GM23338 (cell line): ENCODE results near the gene BAK1. TPM values are rescaled to one million over a fixed set of nuclear protein-coding genes. Genes with fewer than 3 reads are reported as not detected.
A peak's percentile ranks its signal among the peaks of the same experiment; 100 is the strongest.

Experiments used
- ATAC-seq: fragments of 200-7000 bp; cut with Tn5 transposase; 3 replicates; pipeline ENCODE4 v1.9.1; 2020
- DNase-seq: peaks from one replicate; pipeline ENCODE4 v3.0.0-alpha.2; 2015; ENCODE audit warnings: low spot score
- H2AFZ ChIP-seq: fragments of 200-600 bp; sonication (generic); 2 replicates; pipeline ENCODE4 v1.8.0; 2016; ENCODE audit warnings: antibody characterized with exemption, mild to moderate bottlenecking, moderate library complexity
- H3F3A ChIP-seq: fragments of 200-600 bp; sonication (generic); replicated peaks from 2 replicates; pipeline ENCODE4 v1.8.0; 2017; ENCODE audit warnings: antibody characterized with exemption, mixed run types, low read depth
- H3K27ac ChIP-seq: fragments of 200-600 bp; sonication (generic); 2 replicates; pipeline ENCODE4 v1.6.1; 2016; ENCODE audit warnings: low read depth
- H3K27me3 ChIP-seq: fragments of 200-600 bp; sonication (generic); 2 replicates; pipeline ENCODE4 v1.8.0; 2016; ENCODE audit warnings: mild to moderate bottlenecking, mixed run types, moderate library complexity; ENCODE audit not compliant: insufficient read depth
- H3K36me3 ChIP-seq: fragments of 200-600 bp; sonication (generic); 2 replicates; pipeline ENCODE4 v1.8.0; 2016; ENCODE audit warnings: mild to moderate bottlenecking; ENCODE audit not compliant: insufficient read depth
- H3K4me1 ChIP-seq: fragments of 200-600 bp; sonication (generic); 2 replicates; pipeline ENCODE4 v1.8.0; 2016; ENCODE audit warnings: mild to moderate bottlenecking, moderate library complexity; ENCODE audit not compliant: insufficient read depth
- H3K4me2 ChIP-seq: fragments of 200-600 bp; sonication (generic); 2 replicates; pipeline ENCODE4 v1.7.1; 2017; ENCODE audit warnings: mixed run types
- H3K4me3 ChIP-seq: fragments of 200-600 bp; sonication (generic); 2 replicates; pipeline ENCODE4 v1.6.1; 2016; ENCODE audit warnings: mixed run types
- H3K79me2 ChIP-seq: fragments of 200-600 bp; sonication (generic); replicated peaks from 2 replicates; pipeline ENCODE4 v1.8.0; 2017; ENCODE audit warnings: mild to moderate bottlenecking; ENCODE audit not compliant: insufficient read depth
- H3K9me2 ChIP-seq: fragments of 200-600 bp; sonication (generic); 2 replicates; pipeline ENCODE4 v1.8.0; 2017; ENCODE audit not compliant: insufficient read depth
- H4K20me1 ChIP-seq: fragments of 200-600 bp; sonication (generic); replicated peaks from 2 replicates; pipeline ENCODE4 v1.8.0; 2017; ENCODE audit warnings: mild to moderate bottlenecking; ENCODE audit not compliant: insufficient read depth
- H3K27ac Mint-ChIP-seq: 2 replicates; pipeline ENCODE4 v1.8.0; 2020; ENCODE audit warnings: inconsistent platforms, mild to moderate bottlenecking, moderate library complexity, mixed read lengths
- H3K27me3 Mint-ChIP-seq: 3 replicates; pipeline ENCODE4 v1.8.0; 2022; ENCODE audit warnings: low read depth, mild to moderate bottlenecking, moderate library complexity, mixed read lengths, inconsistent platforms; ENCODE audit not compliant: insufficient read depth, poor library complexity
- H3K36me3 Mint-ChIP-seq: 3 replicates; pipeline ENCODE4 v1.8.0; 2021; ENCODE audit warnings: low read depth, mild to moderate bottlenecking, inconsistent platforms, moderate library complexity, mixed read lengths
- H3K4me1 Mint-ChIP-seq: 3 replicates; pipeline ENCODE4 v1.8.0; 2020; ENCODE audit warnings: mild to moderate bottlenecking, inconsistent platforms, mixed read lengths
- H3K4me3 Mint-ChIP-seq: 3 replicates; pipeline ENCODE4 v1.8.0; 2021; ENCODE audit warnings: moderate library complexity, mild to moderate bottlenecking, inconsistent platforms, mixed read lengths
- H3K9me3 Mint-ChIP-seq: 3 replicates; pipeline ENCODE4 v1.8.0; 2020; ENCODE audit warnings: moderate library complexity, mild to moderate bottlenecking, inconsistent platforms, mixed read lengths
- EZH2 ChIP-seq: fragments of 200-600 bp; sonication (generic); IDR thresholded peaks from one replicate; pipeline ENCODE4 v1.8.0; 2017; ENCODE audit warnings: antibody characterized with exemption, mild to moderate bottlenecking, low read depth; ENCODE audit not compliant: unreplicated experiment
- EZH2phosphoT487 ChIP-seq: fragments of 200-600 bp; sonication (generic); IDR thresholded peaks from one replicate; pipeline ENCODE4 v1.8.1; 2018; ENCODE audit warnings: antibody characterized with exemption; ENCODE audit not compliant: unreplicated experiment
- JUNB ChIP-seq: IDR thresholded peaks from one replicate; pipeline ENCODE4 v1.6.1; 2016; ENCODE audit warnings: antibody characterized with exemption; ENCODE audit not compliant: unreplicated experiment
- NANOG ChIP-seq: IDR thresholded peaks from 2 replicates; pipeline ENCODE4 v1.6.1; 2016; ENCODE audit warnings: antibody characterized with exemption, borderline replicate concordance
- POLR2AphosphoS5 ChIP-seq: IDR thresholded peaks from 2 replicates; pipeline ENCODE4 v1.6.1; 2016; ENCODE audit warnings: antibody characterized with exemption, low read depth
- STAT1 ChIP-seq: IDR thresholded peaks from one replicate; pipeline ENCODE4 v1.6.1; 2016; ENCODE audit warnings: antibody characterized with exemption; ENCODE audit not compliant: unreplicated experiment
- ZNF114 ChIP-seq: fragments of 250-450 bp; sonication (Bioruptor Pico); IDR thresholded peaks from 2 replicates; pipeline ENCODE4 v1.5.0; 2020; ENCODE audit warnings: mild to moderate bottlenecking, moderate library complexity
- polyA plus RNA-seq: library from polyadenylated mRNA; unstranded; fragments of >200 nt; fragmentation: Nextera tagmentation; extraction: Ambion mirVana; gene quantifications from 2 replicates; pipeline ENCODE4 v1.2.1, GENCODE V29; 2016
- total RNA-seq: library from RNA; depleted of rRNA; stranded (reverse); fragments of >200 nt; shearing (Covaris generic); gene quantifications from 2 replicates; pipeline ENCODE4 v1.2.3, GENCODE V29; 2014
- TF ChIP-seq, protein P1 (sequence below): IDR thresholded peaks from 2 replicates; pipeline ENCODE4 v1.6.1; 2016; ENCODE audit warnings: antibody characterized with exemption
- TF ChIP-seq, protein P2 (sequence below): IDR thresholded peaks from one replicate; pipeline ENCODE4 v1.6.1; 2018; ENCODE audit warnings: antibody characterized with exemption; ENCODE audit not compliant: unreplicated experiment
- TF ChIP-seq, protein P3 (sequence below): fragments of 250-450 bp; sonication (Bioruptor Pico); IDR thresholded peaks from 2 replicates; pipeline ENCODE4 v1.5.0; 2020; ENCODE audit warnings: mild to moderate bottlenecking, moderate library complexity

BAK1 gene
- total and polyA plus RNA-seq, 2 experiments from 2014 or later: 22.2 to 45.0 TPM

DNA sequence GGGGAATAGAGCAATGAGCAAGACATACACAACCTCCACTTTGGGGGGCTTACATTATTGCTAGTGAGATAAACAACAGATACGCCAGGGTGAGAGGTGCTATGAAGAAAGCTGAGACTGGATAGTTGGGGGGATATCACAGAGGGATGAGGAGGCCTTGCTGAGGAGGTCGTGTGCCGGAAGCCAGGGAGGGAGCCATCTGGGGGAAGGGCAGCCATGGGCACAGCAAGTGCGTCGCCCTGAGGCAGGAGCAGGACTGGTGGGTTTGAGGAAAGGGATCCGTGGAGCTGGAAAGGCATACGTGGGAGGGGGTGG is 12.2 kb upstream of the BAK1 start:
- no peaks in the 10 kb centered on the region for H3K36me3 ChIP-seq
- H3K4me3 ChIP-seq: no peak overlapping the region; the same call in 1 of the 2 replicates
- no peaks in the 10 kb centered on the region for H4K20me1 ChIP-seq
- Mint-ChIP-seq H3K27me3 (peaks cover 22% of the 10 kb centered on the region), H3K4me3 (peak overlapping the region; percentile 6; the same call in 1 of the 3 replicates), H3K27ac (no peak overlapping the region), H3K9me3 (peaks cover 4% of the 10 kb centered on the region; the same call in 2 of the 3 replicates), H3K4me1 (peaks cover 33% of the 10 kb centered on the region), H3K36me3 (no peaks in the 10 kb centered on the region)
- ATAC-seq (no peak), DNase-seq (no peak)
- H3K27me3 ChIP-seq: peaks cover 8% of the 10 kb centered on the region; the same call in 1 of the 2 replicates
- no peaks in the 10 kb centered on the region for H3K79me2 ChIP-seq
- TF ChIP-seq, protein P1, sequence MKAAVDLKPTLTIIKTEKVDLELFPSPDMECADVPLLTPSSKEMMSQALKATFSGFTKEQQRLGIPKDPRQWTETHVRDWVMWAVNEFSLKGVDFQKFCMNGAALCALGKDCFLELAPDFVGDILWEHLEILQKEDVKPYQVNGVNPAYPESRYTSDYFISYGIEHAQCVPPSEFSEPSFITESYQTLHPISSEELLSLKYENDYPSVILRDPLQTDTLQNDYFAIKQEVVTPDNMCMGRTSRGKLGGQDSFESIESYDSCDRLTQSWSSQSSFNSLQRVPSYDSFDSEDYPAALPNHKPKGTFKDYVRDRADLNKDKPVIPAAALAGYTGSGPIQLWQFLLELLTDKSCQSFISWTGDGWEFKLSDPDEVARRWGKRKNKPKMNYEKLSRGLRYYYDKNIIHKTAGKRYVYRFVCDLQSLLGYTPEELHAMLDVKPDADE: no peak
- TF ChIP-seq POLR2AphosphoS5 (no peak), JUNB (no peak), ZNF114 (CRISPR knock-in tag) (no peak), EZH2phosphoT487 (no peak), STAT1 (no peak), NANOG (no peak), EZH2 (no peak)
- TF ChIP-seq, protein P2, sequence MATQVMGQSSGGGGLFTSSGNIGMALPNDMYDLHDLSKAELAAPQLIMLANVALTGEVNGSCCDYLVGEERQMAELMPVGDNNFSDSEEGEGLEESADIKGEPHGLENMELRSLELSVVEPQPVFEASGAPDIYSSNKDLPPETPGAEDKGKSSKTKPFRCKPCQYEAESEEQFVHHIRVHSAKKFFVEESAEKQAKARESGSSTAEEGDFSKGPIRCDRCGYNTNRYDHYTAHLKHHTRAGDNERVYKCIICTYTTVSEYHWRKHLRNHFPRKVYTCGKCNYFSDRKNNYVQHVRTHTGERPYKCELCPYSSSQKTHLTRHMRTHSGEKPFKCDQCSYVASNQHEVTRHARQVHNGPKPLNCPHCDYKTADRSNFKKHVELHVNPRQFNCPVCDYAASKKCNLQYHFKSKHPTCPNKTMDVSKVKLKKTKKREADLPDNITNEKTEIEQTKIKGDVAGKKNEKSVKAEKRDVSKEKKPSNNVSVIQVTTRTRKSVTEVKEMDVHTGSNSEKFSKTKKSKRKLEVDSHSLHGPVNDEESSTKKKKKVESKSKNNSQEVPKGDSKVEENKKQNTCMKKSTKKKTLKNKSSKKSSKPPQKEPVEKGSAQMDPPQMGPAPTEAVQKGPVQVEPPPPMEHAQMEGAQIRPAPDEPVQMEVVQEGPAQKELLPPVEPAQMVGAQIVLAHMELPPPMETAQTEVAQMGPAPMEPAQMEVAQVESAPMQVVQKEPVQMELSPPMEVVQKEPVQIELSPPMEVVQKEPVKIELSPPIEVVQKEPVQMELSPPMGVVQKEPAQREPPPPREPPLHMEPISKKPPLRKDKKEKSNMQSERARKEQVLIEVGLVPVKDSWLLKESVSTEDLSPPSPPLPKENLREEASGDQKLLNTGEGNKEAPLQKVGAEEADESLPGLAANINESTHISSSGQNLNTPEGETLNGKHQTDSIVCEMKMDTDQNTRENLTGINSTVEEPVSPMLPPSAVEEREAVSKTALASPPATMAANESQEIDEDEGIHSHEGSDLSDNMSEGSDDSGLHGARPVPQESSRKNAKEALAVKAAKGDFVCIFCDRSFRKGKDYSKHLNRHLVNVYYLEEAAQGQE: no peak
- TF ChIP-seq, protein P3, sequence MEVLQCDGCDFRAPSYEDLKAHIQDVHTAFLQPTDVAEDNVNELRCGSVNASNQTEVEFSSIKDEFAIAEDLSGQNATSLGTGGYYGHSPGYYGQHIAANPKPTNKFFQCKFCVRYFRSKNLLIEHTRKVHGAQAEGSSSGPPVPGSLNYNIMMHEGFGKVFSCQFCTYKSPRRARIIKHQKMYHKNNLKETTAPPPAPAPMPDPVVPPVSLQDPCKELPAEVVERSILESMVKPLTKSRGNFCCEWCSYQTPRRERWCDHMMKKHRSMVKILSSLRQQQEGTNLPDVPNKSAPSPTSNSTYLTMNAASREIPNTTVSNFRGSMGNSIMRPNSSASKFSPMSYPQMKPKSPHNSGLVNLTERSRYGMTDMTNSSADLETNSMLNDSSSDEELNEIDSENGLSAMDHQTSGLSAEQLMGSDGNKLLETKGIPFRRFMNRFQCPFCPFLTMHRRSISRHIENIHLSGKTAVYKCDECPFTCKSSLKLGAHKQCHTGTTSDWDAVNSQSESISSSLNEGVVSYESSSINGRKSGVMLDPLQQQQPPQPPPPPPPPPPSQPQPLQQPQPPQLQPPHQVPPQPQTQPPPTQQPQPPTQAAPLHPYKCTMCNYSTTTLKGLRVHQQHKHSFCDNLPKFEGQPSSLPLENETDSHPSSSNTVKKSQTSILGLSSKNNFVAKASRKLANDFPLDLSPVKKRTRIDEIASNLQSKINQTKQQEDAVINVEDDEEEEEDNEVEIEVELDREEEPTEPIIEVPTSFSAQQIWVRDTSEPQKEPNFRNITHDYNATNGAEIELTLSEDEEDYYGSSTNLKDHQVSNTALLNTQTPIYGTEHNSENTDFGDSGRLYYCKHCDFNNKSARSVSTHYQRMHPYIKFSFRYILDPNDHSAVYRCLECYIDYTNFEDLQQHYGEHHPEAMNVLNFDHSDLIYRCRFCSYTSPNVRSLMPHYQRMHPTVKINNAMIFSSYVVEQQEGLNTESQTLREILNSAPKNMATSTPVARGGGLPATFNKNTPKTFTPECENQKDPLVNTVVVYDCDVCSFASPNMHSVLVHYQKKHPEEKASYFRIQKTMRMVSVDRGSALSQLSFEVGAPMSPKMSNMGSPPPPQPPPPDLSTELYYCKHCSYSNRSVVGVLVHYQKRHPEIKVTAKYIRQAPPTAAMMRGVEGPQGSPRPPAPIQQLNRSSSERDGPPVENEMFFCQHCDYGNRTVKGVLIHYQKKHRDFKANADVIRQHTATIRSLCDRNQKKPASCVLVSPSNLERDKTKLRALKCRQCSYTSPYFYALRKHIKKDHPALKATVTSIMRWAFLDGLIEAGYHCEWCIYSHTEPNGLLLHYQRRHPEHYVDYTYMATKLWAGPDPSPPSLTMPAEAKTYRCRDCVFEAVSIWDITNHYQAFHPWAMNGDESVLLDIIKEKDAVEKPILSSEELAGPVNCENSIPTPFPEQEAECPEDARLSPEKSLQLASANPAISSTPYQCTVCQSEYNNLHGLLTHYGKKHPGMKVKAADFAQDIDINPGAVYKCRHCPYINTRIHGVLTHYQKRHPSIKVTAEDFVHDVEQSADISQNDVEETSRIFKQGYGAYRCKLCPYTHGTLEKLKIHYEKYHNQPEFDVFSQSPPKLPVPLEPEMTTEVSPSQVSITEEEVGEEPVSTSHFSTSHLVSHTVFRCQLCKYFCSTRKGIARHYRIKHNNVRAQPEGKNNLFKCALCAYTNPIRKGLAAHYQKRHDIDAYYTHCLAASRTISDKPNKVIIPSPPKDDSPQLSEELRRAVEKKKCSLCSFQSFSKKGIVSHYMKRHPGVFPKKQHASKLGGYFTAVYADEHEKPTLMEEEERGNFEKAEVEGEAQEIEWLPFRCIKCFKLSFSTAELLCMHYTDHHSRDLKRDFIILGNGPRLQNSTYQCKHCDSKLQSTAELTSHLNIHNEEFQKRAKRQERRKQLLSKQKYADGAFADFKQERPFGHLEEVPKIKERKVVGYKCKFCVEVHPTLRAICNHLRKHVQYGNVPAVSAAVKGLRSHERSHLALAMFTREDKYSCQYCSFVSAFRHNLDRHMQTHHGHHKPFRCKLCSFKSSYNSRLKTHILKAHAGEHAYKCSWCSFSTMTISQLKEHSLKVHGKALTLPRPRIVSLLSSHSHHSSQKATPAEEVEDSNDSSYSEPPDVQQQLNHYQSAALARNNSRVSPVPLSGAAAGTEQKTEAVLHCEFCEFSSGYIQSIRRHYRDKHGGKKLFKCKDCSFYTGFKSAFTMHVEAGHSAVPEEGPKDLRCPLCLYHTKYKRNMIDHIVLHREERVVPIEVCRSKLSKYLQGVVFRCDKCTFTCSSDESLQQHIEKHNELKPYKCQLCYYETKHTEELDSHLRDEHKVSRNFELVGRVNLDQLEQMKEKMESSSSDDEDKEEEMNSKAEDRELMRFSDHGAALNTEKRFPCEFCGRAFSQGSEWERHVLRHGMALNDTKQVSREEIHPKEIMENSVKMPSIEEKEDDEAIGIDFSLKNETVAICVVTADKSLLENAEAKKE (CRISPR knock-in tag): no peak
- no peaks in the 10 kb centered on the region for H3K9me2 ChIP-seq
- H3F3A ChIP-seq: no peaks in the 10 kb centered on the region; the same call in 1 of the 2 replicates
- peaks cover 20% of the 10 kb centered on the region; the same call in 1 of the 2 replicates for H3K4me1 ChIP-seq
- H2AFZ ChIP-seq: no peak overlapping the region; the same call in 1 of the 2 replicates
- peak overlapping the region; percentile 92 for H3K4me2 ChIP-seq
- no peak overlapping the region for H3K27ac ChIP-seq
